LNCaP clone FGC (cell line): ENCODE measurements around the gene SMG9.

Experiments used
- DNase-seq: peaks from one replicate; pipeline ENCODE4 v3.0.0-alpha.2; 2011; ENCODE audit warnings: low read depth
- H3K4me3 ChIP-seq: 2 replicates; pipeline ENCODE4 v1.5.1; 2011; ENCODE audit warnings: mild to moderate bottlenecking, low read depth, low read length, control low read depth
- TF ChIP-seq, protein P1 (sequence below): IDR thresholded peaks from 2 replicates; pipeline ENCODE4 v1.5.1; 2012; ENCODE audit warnings: mild to moderate bottlenecking; ENCODE audit not compliant: control insufficient read depth, insufficient read depth; ENCODE audit errors: extremely low read depth

The SMG9 gene

DNA sequence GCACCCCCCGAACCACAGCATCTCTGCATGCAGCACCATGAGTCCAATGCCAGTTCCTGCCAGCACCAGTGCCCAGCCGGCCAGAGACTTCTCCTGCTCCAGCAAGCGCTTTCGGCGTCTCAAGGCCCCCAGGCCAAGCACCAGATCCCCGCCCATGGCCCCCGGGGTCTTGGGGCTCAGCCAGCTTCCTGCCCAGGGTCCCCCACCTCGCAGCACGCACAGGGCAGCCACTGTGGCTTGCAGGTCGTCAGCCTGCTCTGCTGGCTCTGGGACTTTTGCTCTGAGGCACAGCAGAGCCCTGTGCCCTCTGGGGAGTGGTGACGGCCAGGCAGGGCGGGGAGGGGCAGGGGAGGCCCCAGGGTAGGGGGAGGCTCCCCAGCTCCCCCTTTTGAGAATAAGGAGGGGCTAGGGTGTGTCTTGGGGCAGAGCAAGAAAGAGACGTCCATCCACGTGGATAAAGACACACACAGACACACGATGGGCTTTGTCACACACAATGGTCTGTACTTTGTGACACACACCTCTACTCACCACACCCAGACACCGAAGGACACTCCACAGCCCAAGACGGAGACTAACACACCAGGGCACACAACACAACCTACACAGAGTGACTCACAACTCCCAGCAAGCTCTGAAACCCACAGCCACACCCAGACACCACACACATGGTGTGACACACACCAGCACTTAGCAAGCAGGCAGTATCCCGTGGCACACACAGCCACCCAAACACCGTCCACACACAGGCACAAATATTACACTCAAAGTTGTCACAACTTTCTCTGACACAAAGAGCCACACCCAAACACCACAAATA lies 26.2 kb upstream of the SMG9 start, which contains the start of gene KCNN4:
TSS of gene KCNN4 (minus strand) at position 268 of the 820 bp plus-strand sequence. CDS start at position 156, 112 bp downstream.
- H3K4me3 ChIP-seq, result no peak within 1 kb of the TSS
- TF ChIP-seq, protein P1, sequence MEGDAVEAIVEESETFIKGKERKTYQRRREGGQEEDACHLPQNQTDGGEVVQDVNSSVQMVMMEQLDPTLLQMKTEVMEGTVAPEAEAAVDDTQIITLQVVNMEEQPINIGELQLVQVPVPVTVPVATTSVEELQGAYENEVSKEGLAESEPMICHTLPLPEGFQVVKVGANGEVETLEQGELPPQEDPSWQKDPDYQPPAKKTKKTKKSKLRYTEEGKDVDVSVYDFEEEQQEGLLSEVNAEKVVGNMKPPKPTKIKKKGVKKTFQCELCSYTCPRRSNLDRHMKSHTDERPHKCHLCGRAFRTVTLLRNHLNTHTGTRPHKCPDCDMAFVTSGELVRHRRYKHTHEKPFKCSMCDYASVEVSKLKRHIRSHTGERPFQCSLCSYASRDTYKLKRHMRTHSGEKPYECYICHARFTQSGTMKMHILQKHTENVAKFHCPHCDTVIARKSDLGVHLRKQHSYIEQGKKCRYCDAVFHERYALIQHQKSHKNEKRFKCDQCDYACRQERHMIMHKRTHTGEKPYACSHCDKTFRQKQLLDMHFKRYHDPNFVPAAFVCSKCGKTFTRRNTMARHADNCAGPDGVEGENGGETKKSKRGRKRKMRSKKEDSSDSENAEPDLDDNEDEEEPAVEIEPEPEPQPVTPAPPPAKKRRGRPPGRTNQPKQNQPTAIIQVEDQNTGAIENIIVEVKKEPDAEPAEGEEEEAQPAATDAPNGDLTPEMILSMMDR, result no peak
- DNase-seq, result no peak

- no peak for DNase-seq
- H3K4me3 ChIP-seq, result no peak overlapping the region
- TF ChIP-seq, protein P1, result no peak
Measured at GRCh38 chr19:43779820-43780219, 25.1 kb upstream of the SMG9 start.

GRCh38 chr19:43779147-43779819 lies 24.5 kb upstream of the SMG9 start:
- TF ChIP-seq, protein P1, result no peak
- no peak overlapping the region for H3K4me3 ChIP-seq
- no peak for DNase-seq

- no peak for DNase-seq
- no peak overlapping the region for H3K4me3 ChIP-seq
- TF ChIP-seq, protein P1, result no peak
Measured at GRCh38 chr19:43778651-43779050, 23.9 kb upstream of the SMG9 start.

GRCh38 chr19:43777163-43777695 lies 22.5 kb upstream of the SMG9 start:
- DNase-seq, result no peak

GRCh38 chr19:43776286-43776685 lies 21.5 kb upstream of the SMG9 start:
- DNase-seq, result no peak
- TF ChIP-seq, protein P1, result no peak
- no peak overlapping the region for H3K4me3 ChIP-seq

More at GRCh38 chr19:43777163-43777695, 22.5 kb upstream of the SMG9 start:
- H3K4me3 ChIP-seq, result no peak overlapping the region
- TF ChIP-seq, protein P1, result no peak
